Endothelial cell of umbilical vein (primary cell): ENCODE data around the gene ZNF777. TPM values are rescaled to one million over a fixed set of nuclear protein-coding genes. Genes with fewer than 3 reads are reported as not detected.

Experiments used
- BruUV-seq: library from RNA; stranded (reverse); fragments of 400-500 nt; replicated peaks from 2 replicates; lab custom pipeline; 2021; lab: Mats Ljungman, UMichigan
- CTCF ChIA-PET: fragments of 300-600, 350-600 bp; sonication (Branson Sonifier 250); formaldehyde crosslinking; loops from one replicate; lab custom pipeline; 2021; ENCODE audit warnings: antibody characterized with exemption, inconsistent platforms; lab: Charles Lee
- POLR2A ChIA-PET: fragments of 300-600, 350-600 bp; sonication (Branson Sonifier 250); formaldehyde crosslinking; loops from one replicate; lab custom pipeline; 2021; ENCODE audit warnings: antibody characterized with exemption, inconsistent platforms; lab: Charles Lee
- DNase-seq: peaks from one replicate; pipeline ENCODE4 v3.0.0-alpha.2; 2011; ENCODE audit warnings: low read depth, low spot score
- FAIRE-seq: peaks from 2 replicates; lab custom pipeline; 2011; peaks lifted over from hg19 to GRCh38; lab: Jason Lieb, UNC
- H2AFZ ChIP-seq: 2 replicates; pipeline ENCODE4 v1.6.0; 2012; ENCODE audit warnings: low read depth, low read length, control low read depth, inconsistent platforms
- H3K27ac ChIP-seq: 2 replicates; pipeline ENCODE4 v1.5.1; 2011; ENCODE audit warnings: low read depth, mild to moderate bottlenecking, control low read depth, low read length, moderate library complexity; ENCODE audit not compliant: insufficient read depth
- H3K27me3 ChIP-seq, 2 experiments: 2 replicates each; pipeline versions ENCODE4 v1.6.0 to v1.6.1; 2011; ENCODE audit warnings: low read length in 2 of 2, mixed read lengths in 1 of 2; ENCODE audit not compliant: control insufficient read depth in 2 of 2, insufficient read depth in 2 of 2
- H3K36me3 ChIP-seq, 2 experiments: 2 replicates in 1 of 2; 3 replicates in 1 of 2; pipeline ENCODE4 v1.5.1; 2011; ENCODE audit warnings: low read length in 2 of 2, mild to moderate bottlenecking in 1 of 2, moderate library complexity in 1 of 2; ENCODE audit not compliant: control insufficient read depth in 2 of 2, insufficient read depth in 2 of 2; ENCODE audit errors: extremely low read depth in 1 of 2
- H3K4me1 ChIP-seq: 3 replicates; pipeline ENCODE4 v1.5.1; 2011; ENCODE audit warnings: mild to moderate bottlenecking, low read length; ENCODE audit not compliant: control insufficient read depth, insufficient read depth; ENCODE audit errors: extremely low read depth
- H3K4me2 ChIP-seq: 2 replicates; pipeline ENCODE4 v1.6.1; 2011; ENCODE audit warnings: low read length, control low read depth, mixed read lengths; ENCODE audit not compliant: insufficient read depth
- H3K4me3 ChIP-seq, 3 experiments: fragments of 200-600 bp in 1 of 3; sonication (generic), shearing (Covaris generic) in 1 of 3; replicated peaks in 1 of 3; 2 replicates each; pipeline ENCODE4 v1.5.1; 2011 to 2016; ENCODE audit warnings: control low read depth in 3 of 3, low read length in 3 of 3, mild to moderate bottlenecking in 2 of 3, inconsistent platforms in 1 of 3, low read depth in 1 of 3, moderate library complexity in 1 of 3; ENCODE audit not compliant: insufficient read depth in 1 of 3
- H3K79me2 ChIP-seq: 2 replicates; pipeline ENCODE4 v1.6.0; 2012; ENCODE audit warnings: low read length, inconsistent platforms; ENCODE audit not compliant: control insufficient read depth, insufficient read depth
- H3K9ac ChIP-seq: replicated peaks from 2 replicates; pipeline ENCODE3; 2011; ENCODE audit warnings: low read length, control low read depth; ENCODE audit not compliant: insufficient read depth; ENCODE audit errors: extremely low read depth
- H3K9me1 ChIP-seq: replicated peaks from 3 replicates; pipeline ENCODE4 v1.6.0; 2011; ENCODE audit warnings: mild to moderate bottlenecking, low read length; ENCODE audit not compliant: control insufficient read depth, insufficient read depth; ENCODE audit errors: extremely low read depth
- H3K9me3 ChIP-seq: replicated peaks from 2 replicates; pipeline ENCODE4 v1.5.1; 2012; ENCODE audit warnings: low read length, inconsistent platforms; ENCODE audit not compliant: control insufficient read depth, insufficient read depth
- H4K20me1 ChIP-seq: replicated peaks from 2 replicates; pipeline ENCODE3; 2011; ENCODE audit warnings: mild to moderate bottlenecking, low read length; ENCODE audit not compliant: control insufficient read depth, insufficient read depth; ENCODE audit errors: extremely low read depth
- EZH2 ChIP-seq: IDR thresholded peaks from 2 replicates; pipeline ENCODE4 v1.6.1; 2012; ENCODE audit warnings: borderline replicate concordance, low read depth, mild to moderate bottlenecking, moderate library complexity, low read length, inconsistent platforms; ENCODE audit not compliant: severe bottlenecking
- FOS ChIP-seq: IDR thresholded peaks from 2 replicates; pipeline ENCODE4 v1.6.1; 2011; ENCODE audit warnings: mild to moderate bottlenecking, low read length, moderate library complexity, borderline replicate concordance; ENCODE audit not compliant: insufficient read depth
- GATA2 ChIP-seq: IDR thresholded peaks from 2 replicates; pipeline ENCODE4 v1.7.0; 2011; ENCODE audit warnings: low read depth, mild to moderate bottlenecking, moderate library complexity, mixed read lengths, low read length; ENCODE audit not compliant: insufficient read length, insufficient read depth
- JUN ChIP-seq: IDR thresholded peaks from 2 replicates; pipeline ENCODE4 v1.6.1; 2011; ENCODE audit warnings: borderline replicate concordance, low read depth; ENCODE audit not compliant: insufficient read length, insufficient read depth
- MYC ChIP-seq: IDR thresholded peaks from one replicate; pipeline ENCODE4 v1.6.1; 2011; ENCODE audit warnings: mild to moderate bottlenecking, low read depth, low read length
- POLR2A ChIP-seq: IDR thresholded peaks from 2 replicates; pipeline ENCODE4 v1.6.1; 2012; ENCODE audit warnings: low read depth, mild to moderate bottlenecking, control low read depth, low read length
- POLR2AphosphoS5 ChIP-seq: IDR thresholded peaks from 2 replicates; pipeline ENCODE4 v1.6.1; 2012; ENCODE audit warnings: low read depth, mild to moderate bottlenecking, control low read depth, low read length, moderate library complexity; ENCODE audit not compliant: insufficient read depth
- dilution Hi-C: fragments of 300-500 bp; cut with MboI; formaldehyde crosslinking; loops from one replicate; pipeline ENCODE4 v1.15.0; 2019; ENCODE audit warnings: low sequenced_read_pairs; ENCODE audit not compliant: extremely low pct_ligation_motif_present
- intact Hi-C: fragments of 100-400 bp; cut with micrococcal nuclease; formaldehyde crosslinking; loops from one replicate; pipeline ENCODE4 v1.10.0; 2022
- polyA plus RNA-seq, 4 experiments: library from polyadenylated mRNA; depleted of rRNA in 3 of 4; stranded (reverse) in 3 of 4; unstranded in 1 of 4; fragments of >200 nt; gene quantifications; 2 replicates each; pipeline versions ENCODE4 v1.2.1 to v1.2.3, GENCODE V29; 2011 to 2012; ENCODE audit warnings: missing spikeins in 1 of 4
- total RNA-seq: library from RNA; stranded (reverse); gene quantifications from 2 replicates; pipeline ENCODE4 v1.2.3, GENCODE V29; 2021
- TF ChIP-seq, protein P1 (sequence below): IDR thresholded peaks from 2 replicates; pipeline ENCODE4 v1.6.1; 2011; ENCODE audit not compliant: insufficient read depth, insufficient read length
- TF ChIP-seq, protein P2 (sequence below), 2 donors: IDR thresholded peaks; 1 replicate in 1 of 2; 2 replicates in 1 of 2; pipeline ENCODE4 v1.5.1; 2011; ENCODE audit warnings: low read length in 2 of 2, mild to moderate bottlenecking in 2 of 2, moderate library complexity in 2 of 2, control low read depth in 1 of 2, inconsistent platforms in 1 of 2, low read depth in 1 of 2; ENCODE audit not compliant: insufficient read depth in 1 of 2; ENCODE audit errors: extremely low read depth in 1 of 2

ZNF777 gene
- total and polyA plus RNA-seq, 2 donors (not counting 3 experiments of a cell fraction or from before 2014, with no cell fraction given) = 7.4 to 11.1 TPM

DNA sequence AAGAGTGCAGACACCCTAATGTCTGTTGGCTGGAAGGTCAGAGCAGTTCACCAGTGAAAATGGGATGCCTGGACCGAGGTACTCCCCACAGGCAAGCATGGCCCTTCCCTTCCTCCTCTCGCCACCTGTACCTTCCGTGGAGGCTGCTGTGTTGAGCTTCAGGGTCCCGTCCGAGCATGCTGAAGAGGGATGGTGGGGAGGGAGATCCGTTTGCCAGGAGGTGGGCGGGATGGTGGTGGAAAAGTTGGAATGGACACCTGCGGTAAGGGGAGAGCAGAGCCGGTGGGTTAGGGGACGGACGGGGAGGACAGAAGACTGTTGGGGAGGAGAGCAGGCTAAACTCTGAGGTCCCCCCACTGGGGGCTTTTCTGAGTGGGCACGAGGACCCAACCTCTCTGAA, 15.9 kb upstream of the ZNF777 start:
- Histone ChIP-seq H3K36me3 (peaks cover 0 to 28% of the 10 kb centered on the region in 2 experiments), H3K4me3 (no peak overlapping the region), H3K9ac (no peak overlapping the region), H3K27me3 (no peaks in the 10 kb centered on the region), H3K4me2 (no peak overlapping the region), H3K79me2 (peaks cover 3% of the 10 kb centered on the region), H2AFZ (no peak overlapping the region), H3K9me3 (no peaks in the 10 kb centered on the region), H3K4me1 (no peaks in the 10 kb centered on the region), H4K20me1 (no peaks in the 10 kb centered on the region), H3K9me1 (no peaks in the 10 kb centered on the region), H3K27ac (no peak overlapping the region)
- DNase-seq (no peak), FAIRE-seq (no peak)
- TF ChIP-seq FOS (no peak), MYC (no peak), POLR2AphosphoS5 (no peak), GATA2 (no peak), POLR2A (no peak), EZH2 (no peak), JUN (no peak)
- TF ChIP-seq, protein P1, sequence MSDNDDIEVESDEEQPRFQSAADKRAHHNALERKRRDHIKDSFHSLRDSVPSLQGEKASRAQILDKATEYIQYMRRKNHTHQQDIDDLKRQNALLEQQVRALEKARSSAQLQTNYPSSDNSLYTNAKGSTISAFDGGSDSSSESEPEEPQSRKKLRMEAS = no peak
- TF ChIP-seq, protein P2, sequence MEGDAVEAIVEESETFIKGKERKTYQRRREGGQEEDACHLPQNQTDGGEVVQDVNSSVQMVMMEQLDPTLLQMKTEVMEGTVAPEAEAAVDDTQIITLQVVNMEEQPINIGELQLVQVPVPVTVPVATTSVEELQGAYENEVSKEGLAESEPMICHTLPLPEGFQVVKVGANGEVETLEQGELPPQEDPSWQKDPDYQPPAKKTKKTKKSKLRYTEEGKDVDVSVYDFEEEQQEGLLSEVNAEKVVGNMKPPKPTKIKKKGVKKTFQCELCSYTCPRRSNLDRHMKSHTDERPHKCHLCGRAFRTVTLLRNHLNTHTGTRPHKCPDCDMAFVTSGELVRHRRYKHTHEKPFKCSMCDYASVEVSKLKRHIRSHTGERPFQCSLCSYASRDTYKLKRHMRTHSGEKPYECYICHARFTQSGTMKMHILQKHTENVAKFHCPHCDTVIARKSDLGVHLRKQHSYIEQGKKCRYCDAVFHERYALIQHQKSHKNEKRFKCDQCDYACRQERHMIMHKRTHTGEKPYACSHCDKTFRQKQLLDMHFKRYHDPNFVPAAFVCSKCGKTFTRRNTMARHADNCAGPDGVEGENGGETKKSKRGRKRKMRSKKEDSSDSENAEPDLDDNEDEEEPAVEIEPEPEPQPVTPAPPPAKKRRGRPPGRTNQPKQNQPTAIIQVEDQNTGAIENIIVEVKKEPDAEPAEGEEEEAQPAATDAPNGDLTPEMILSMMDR (IDR thresholded peaks at IDR 0.05; ENCODE audit: extremely low read depth in 1 of 2, insufficient read depth in 1 of 2, low read depth in 1 of 2, low read length in 2 of 2) = no peak
- dilution Hi-C loops (no loop called here), intact Hi-C loops (no loop called here)
- POLR2A ChIA-PET = no interaction called here
- no TSS peak for BruUV-seq
- CTCF ChIA-PET = interaction anchor here (0.7 to 1.7 kb wide), 3 partner anchors 10 to 162 kb away, joined by 3 to 6 read pairs (median 4); partner anchors contain the start of gene ZNF777
